Subcutaneous abdominal adipose tissue (tissue), 5 donors: Measurements from ENCODE around the gene KPNA4.

ENCODE experiments used
- H3K27ac ChIP-seq: one replicate; pipeline ENCODE4 v1.7.0; 2013; ENCODE audit warnings: low read depth, mild to moderate bottlenecking, inconsistent platforms, low read length, moderate library complexity
- H3K27me3 ChIP-seq, 5 donors: one replicate each; pipeline ENCODE4 v1.7.0; 2013; ENCODE audit warnings: low read length in 5 of 5, inconsistent platforms in 1 of 5; ENCODE audit not compliant: control insufficient read depth in 5 of 5, insufficient read depth in 4 of 5
- H3K36me3 ChIP-seq, 5 donors: one replicate each; pipeline ENCODE4 v1.7.0; 2013; ENCODE audit warnings: low read length in 5 of 5; ENCODE audit not compliant: control insufficient read depth in 5 of 5, insufficient read depth in 5 of 5
- H3K4me1 ChIP-seq, 5 donors: one replicate each; pipeline ENCODE4 v1.7.0; 2013; ENCODE audit warnings: low read length in 5 of 5, mild to moderate bottlenecking in 3 of 5, moderate library complexity in 1 of 5; ENCODE audit not compliant: control insufficient read depth in 5 of 5, insufficient read depth in 5 of 5
- H3K4me3 ChIP-seq, 5 donors: one replicate each; pipeline ENCODE4 v1.7.0; 2013; ENCODE audit warnings: low read length in 5 of 5, low read depth in 1 of 5
- H3K9ac ChIP-seq, 5 donors: one replicate each; pipeline ENCODE4 v1.7.0; 2013; ENCODE audit warnings: low read length in 5 of 5, mild to moderate bottlenecking in 4 of 5, moderate library complexity in 3 of 5
- H3K9me3 ChIP-seq, 5 donors: one replicate each; pipeline ENCODE4 v1.7.0; 2013; ENCODE audit warnings: low read length in 5 of 5; ENCODE audit not compliant: control insufficient read depth in 5 of 5
- donor health status: healthy.
- donor health status: healthy.
- donor health status: healthy.
- donor health status: healthy.
- donor health status: healthy.

KPNA4 gene

GRCh38 chr3:160449636-160450598 lies 115.5 kb downstream of the KPNA4 start, which contains the start of gene TRIM59:
TRIM59 (minus strand) TSS chr3:160449786; CDS start chr3:160439183, 10,603 bp downstream.
- peak within 1 kb of the TSS in 1 of 5 donors; percentile 6 for H3K9ac ChIP-seq
- peaks cover 6 to 19% (median 14%) of the 10 kb centered on the region in 5 donors for H3K27me3 ChIP-seq
- H3K9me3 ChIP-seq: peaks cover 0 to 7% (median 0%) of the 10 kb centered on the region in 5 donors
- peaks cover 0 to 16% (median 13%) of the 10 kb centered on the region in 5 donors for H3K4me1 ChIP-seq
- no peaks in the 10 kb centered on the region for H3K36me3 ChIP-seq
- H3K4me3 ChIP-seq: peak within 1 kb of the TSS; percentile 49 to 77 (median 66)
- H3K27ac ChIP-seq: no peak within 1 kb of the TSS

GRCh38 chr3:160448845-160449635 lies 116.3 kb downstream of the KPNA4 start:
- Histone ChIP-seq H3K27ac (no peak overlapping the region), H3K4me1 (peaks cover 0 to 16% (median 13%) of the 10 kb centered on the region in 5 donors), H3K36me3 (no peaks in the 10 kb centered on the region), H3K4me3 (peak overlapping the region; percentile 49 to 77 (median 66)), H3K9ac (peak overlapping the region in 1 of 5 donors; percentile 6), H3K9me3 (peaks cover 0 to 7% (median 0%) of the 10 kb centered on the region in 5 donors), H3K27me3 (peaks cover 6 to 19% (median 14%) of the 10 kb centered on the region in 5 donors)

GRCh38 chr3:160447544-160447943 lies 117.8 kb downstream of the KPNA4 start:
- Histone ChIP-seq H3K9me3 (peaks cover 0 to 7% (median 0%) of the 10 kb centered on the region in 5 donors), H3K36me3 (no peaks in the 10 kb centered on the region), H3K4me1 (peaks cover 0 to 16% (median 13%) of the 10 kb centered on the region in 5 donors), H3K27ac (no peak overlapping the region), H3K4me3 (no peak overlapping the region), H3K27me3 (peaks cover 6 to 19% (median 14%) of the 10 kb centered on the region in 5 donors), H3K9ac (no peak overlapping the region)

GRCh38 chr3:160446522-160447056 lies 118.8 kb downstream of the KPNA4 start:
- Histone ChIP-seq H3K9ac (no peak overlapping the region), H3K4me3 (no peak overlapping the region), H3K27ac (no peak overlapping the region), H3K9me3 (peaks cover 0 to 7% (median 0%) of the 10 kb centered on the region in 5 donors), H3K4me1 (peaks cover 0 to 16% (median 13%) of the 10 kb centered on the region in 5 donors), H3K27me3 (peaks cover 6 to 19% (median 14%) of the 10 kb centered on the region in 5 donors), H3K36me3 (no peaks in the 10 kb centered on the region)

GRCh38 chr3:160445854-160446253 lies 119.5 kb downstream of the KPNA4 start:
- Histone ChIP-seq H3K36me3 (no peaks in the 10 kb centered on the region), H3K4me3 (no peak overlapping the region), H3K27ac (no peak overlapping the region), H3K27me3 (peaks cover 6 to 19% (median 14%) of the 10 kb centered on the region in 5 donors), H3K9me3 (peaks cover 0 to 7% (median 0%) of the 10 kb centered on the region in 5 donors), H3K9ac (no peak overlapping the region), H3K4me1 (peaks cover 0 to 16% (median 13%) of the 10 kb centered on the region in 5 donors)
